ENCODE data around the gene BRD4.
"Not testable (repeated sequence)": the region's sequence is repeated elsewhere in the genome, so short reads cannot be mapped to it uniquely, and the experiment has no call there.

DNA sequence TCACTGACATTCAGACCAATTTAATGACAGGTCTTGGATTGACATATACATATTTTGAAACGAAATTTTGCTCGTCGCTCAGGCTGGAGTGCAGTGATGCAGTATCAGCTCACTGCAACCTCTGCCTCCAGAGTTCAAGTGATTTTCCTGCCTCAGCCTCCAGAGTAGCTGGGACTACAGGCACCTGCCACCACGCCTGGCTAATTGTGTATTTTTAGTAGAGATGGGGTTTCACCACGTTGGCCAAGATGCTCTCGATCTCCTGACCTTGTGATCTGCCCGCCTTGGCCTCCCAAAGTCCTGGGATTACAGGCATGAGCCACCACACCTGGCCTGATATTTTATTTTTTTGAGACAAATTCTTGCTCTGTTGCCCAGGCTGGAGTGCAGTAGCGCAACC, 20.2 kb upstream of the BRD4 start:
- TF ChIP-seq POLR2A (IDR thresholded peaks at IDR 0.05), result not testable (repeated sequence)
- TF ChIP-seq, protein P1, sequence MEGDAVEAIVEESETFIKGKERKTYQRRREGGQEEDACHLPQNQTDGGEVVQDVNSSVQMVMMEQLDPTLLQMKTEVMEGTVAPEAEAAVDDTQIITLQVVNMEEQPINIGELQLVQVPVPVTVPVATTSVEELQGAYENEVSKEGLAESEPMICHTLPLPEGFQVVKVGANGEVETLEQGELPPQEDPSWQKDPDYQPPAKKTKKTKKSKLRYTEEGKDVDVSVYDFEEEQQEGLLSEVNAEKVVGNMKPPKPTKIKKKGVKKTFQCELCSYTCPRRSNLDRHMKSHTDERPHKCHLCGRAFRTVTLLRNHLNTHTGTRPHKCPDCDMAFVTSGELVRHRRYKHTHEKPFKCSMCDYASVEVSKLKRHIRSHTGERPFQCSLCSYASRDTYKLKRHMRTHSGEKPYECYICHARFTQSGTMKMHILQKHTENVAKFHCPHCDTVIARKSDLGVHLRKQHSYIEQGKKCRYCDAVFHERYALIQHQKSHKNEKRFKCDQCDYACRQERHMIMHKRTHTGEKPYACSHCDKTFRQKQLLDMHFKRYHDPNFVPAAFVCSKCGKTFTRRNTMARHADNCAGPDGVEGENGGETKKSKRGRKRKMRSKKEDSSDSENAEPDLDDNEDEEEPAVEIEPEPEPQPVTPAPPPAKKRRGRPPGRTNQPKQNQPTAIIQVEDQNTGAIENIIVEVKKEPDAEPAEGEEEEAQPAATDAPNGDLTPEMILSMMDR (IDR thresholded peaks at IDR 0.05), result not testable (repeated sequence)

Data from Peyer's patch (tissue), 4 donors.